ENCODE data around the gene NPIPB12. TPM values are rescaled to one million over a fixed set of nuclear protein-coding genes. Genes with fewer than 3 reads are reported as not detected.
"Not testable (repeated sequence)": the region's sequence is repeated elsewhere in the genome, so short reads cannot be mapped to it uniquely, and the experiment has no call there.

NPIPB12 gene
- total and polyA plus RNA-seq, 8 donors = 19.2 to 181 (median 76.8) TPM

DNA sequence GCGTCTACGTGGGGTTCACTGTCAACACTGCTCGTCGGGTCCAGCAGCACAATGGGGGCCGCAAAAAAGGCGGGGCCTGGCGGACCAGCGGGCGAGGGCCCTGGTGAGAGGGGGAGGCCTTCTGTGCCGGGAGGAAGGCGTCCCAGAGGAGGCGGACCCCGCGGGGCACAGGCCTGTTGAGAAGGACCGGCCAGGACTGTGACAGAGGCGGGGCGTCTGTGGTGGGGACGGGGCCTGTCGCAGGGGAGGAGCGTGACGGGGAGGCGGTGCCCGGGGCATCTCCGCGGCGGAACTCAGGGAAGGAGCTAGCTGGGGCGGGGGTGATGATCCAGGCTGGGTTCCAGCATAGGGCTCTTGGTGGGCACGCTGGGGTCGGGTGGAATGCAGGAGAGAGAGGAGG lies 51.4 kb downstream of the NPIPB12 start:
- WGBS, 5 donors = no CpG with 5 or more reads among the region's 29 CpGs
- H3K27ac ChIP-seq; intact Hi-C loops (cut with DNase I; ENCODE audit: low total_unique reads); H3K9me3 ChIP-seq; H3K27me3 ChIP-seq; H3K4me1 ChIP-seq; DNase-seq; H3K36me3 ChIP-seq; H3K4me3 ChIP-seq: not testable (repeated sequence)

DNA sequence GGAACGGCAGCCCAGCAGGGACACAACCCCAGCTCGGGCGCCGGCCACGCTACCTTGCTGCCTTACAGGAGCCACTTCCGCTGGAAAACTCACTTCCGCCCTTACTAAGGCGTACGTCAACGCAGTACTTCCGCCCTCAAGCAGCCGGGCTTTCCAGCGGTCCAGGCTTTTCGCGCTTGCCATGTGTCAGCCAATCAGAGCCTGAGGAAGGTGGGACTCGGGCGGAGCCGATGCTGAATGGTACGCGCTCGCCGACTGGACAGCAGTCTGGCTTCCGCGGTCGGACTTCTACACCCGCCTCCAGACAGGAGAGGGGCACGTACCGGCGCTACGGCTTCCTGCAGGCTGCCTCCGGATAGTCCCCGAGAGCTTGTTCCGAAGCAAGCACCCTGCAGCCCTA lies 51.9 kb downstream of the NPIPB12 start, which contains the start of the genes BOLA2 and SLX1B:
Gene BOLA2, minus strand, starts transcription at position 83 of the 400 bp plus-strand sequence. CDS start 98 bp downstream, outside the sequence.
Gene SLX1B, plus strand, starts transcription at position 265 of the 400 bp plus-strand sequence.
- H3K27me3 ChIP-seq; intact Hi-C loops (cut with DNase I; ENCODE audit: low total_unique reads); H3K4me3 ChIP-seq; H3K27ac ChIP-seq; H3K36me3 ChIP-seq; H3K9me3 ChIP-seq; DNase-seq; H3K4me1 ChIP-seq: not testable (repeated sequence)
- no CpG with 5 or more reads among the region's 33 CpGs for WGBS, 5 donors

DNA sequence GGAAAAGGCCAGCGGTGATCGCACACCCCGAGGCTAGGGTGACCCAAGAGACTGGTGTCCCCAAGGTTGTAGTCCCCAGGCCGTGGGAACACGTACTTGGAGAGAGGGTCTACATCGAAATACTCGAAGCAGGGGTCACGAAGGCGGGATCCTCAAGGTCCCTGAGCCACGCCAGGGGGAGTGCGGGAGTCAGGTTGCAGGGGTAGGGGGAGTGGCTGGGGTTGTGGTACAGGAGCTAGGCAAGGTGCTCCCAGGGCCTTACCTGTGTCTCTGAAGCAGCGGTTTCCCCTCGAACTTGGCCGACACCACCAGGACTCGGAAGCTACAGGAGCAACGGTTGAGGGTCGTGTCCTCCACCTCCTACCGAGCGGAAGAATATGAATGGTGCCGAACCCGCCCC lies 52.5 kb downstream of the NPIPB12 start:
- intact Hi-C loops (cut with DNase I; ENCODE audit: low total_unique reads); H3K36me3 ChIP-seq; H3K27me3 ChIP-seq: not testable (repeated sequence)

More for the DNA sequence above, 52.5 kb downstream of the NPIPB12 start:
- not testable (repeated sequence) for H3K9me3 ChIP-seq, H3K4me3 ChIP-seq, DNase-seq, H3K27ac ChIP-seq, H3K4me1 ChIP-seq
- WGBS, 5 donors = no CpG with 5 or more reads among the region's 21 CpGs

Small RNAs within 50 kb of the gene (small RNA-seq; reads per million reads assigned to genes)
- gene AC133555.2 = 0 reads per million in 4 donors

Other genes with a start within 250 kb of the NPIPB12 start
- gene NPIPB11, start 99.7 kb downstream of the NPIPB12 start, total RNA-seq = 10 to 100 TPM in 1 of 5 donors, 1 to 10 TPM in 1, under 1 TPM in 3; 0.58 to 13.4 (median 0.87) TPM
- gene NPIPB11, start 99.7 kb downstream of the NPIPB12 start, polyA plus RNA-seq = 1 to 10 TPM in 1 of 3 donors, under 1 TPM in 2; 0.31 to 1.9 (median 0.75) TPM
- gene BOLA2, start 52.1 kb downstream of the NPIPB12 start, total RNA-seq = 100 to 1,000 TPM in 1 of 5 donors, 10 to 100 TPM in 2, 1 to 10 TPM in 1, not detected in 1; 1.8 to 366 (median 27.0) TPM
- gene BOLA2, start 52.1 kb downstream of the NPIPB12 start, polyA plus RNA-seq = 10 to 100 TPM; 23.7 to 27.7 (median 25.4) TPM
- gene SLX1B, start 51.9 kb downstream of the NPIPB12 start, total RNA-seq = 100 to 1,000 TPM in 1 of 5 donors, 10 to 100 TPM in 1, 1 to 10 TPM in 1, not detected in 2; 4.2 to 103 (median 19.6) TPM
- 10 to 100 TPM; 11.0 to 32.7 (median 18.6) TPM for gene SLX1B, start 51.9 kb downstream of the NPIPB12 start, polyA plus RNA-seq
- 10 to 100 TPM in 1 of 5 donors, 1 to 10 TPM in 3, not detected in 1; 2.6 to 60.3 (median 6.8) TPM for gene SULT1A4, start 46.5 kb downstream of the NPIPB12 start, total RNA-seq
- gene SULT1A4, start 46.5 kb downstream of the NPIPB12 start, polyA plus RNA-seq = 10 to 100 TPM in 2 of 3 donors, 1 to 10 TPM in 1; 8.0 to 34.5 (median 17.7) TPM
- gene SPN, start 156.8 kb upstream of the NPIPB12 start, total RNA-seq = 10 to 100 TPM in 1 of 5 donors, 1 to 10 TPM in 4; 1.8 to 20.1 (median 4.3) TPM
- gene SPN, start 156.8 kb upstream of the NPIPB12 start, polyA plus RNA-seq = 1 to 10 TPM in 1 of 3 donors, under 1 TPM in 2; 0.68 to 1.1 (median 0.75) TPM
- 100 to 1,000 TPM in 1 of 5 donors, 1 to 10 TPM in 3, not detected in 1; 5.1 to 114 (median 7.8) TPM for gene QPRT, start 172.8 kb upstream of the NPIPB12 start, total RNA-seq
- 10 to 100 TPM in 1 of 3 donors, 1 to 10 TPM in 2; 2.4 to 11.6 (median 7.3) TPM for gene QPRT, start 172.8 kb upstream of the NPIPB12 start, polyA plus RNA-seq
- gene C16orf54, start 239.6 kb upstream of the NPIPB12 start, total RNA-seq = 1 to 10 TPM in 2 of 5 donors, under 1 TPM in 1, not detected in 2; 0.37 to 3.5 (median 2.3) TPM
- gene C16orf54, start 239.6 kb upstream of the NPIPB12 start, polyA plus RNA-seq = under 1 TPM; 0.48 to 1.00 (median 0.92) TPM